Common myeloid progenitor, CD34-positive (primary cell): ENCODE data around the gene CNIH4.

Experiments used
- CTCF ChIA-PET: fragments of 350-600 bp; sonication (Branson Sonifier 250); formaldehyde crosslinking; loops from one replicate; lab custom pipeline; 2021; ENCODE audit warnings: antibody characterized with exemption; lab: Charles Lee
- POLR2A ChIA-PET: fragments of 350-600 bp; sonication (Branson Sonifier 250); formaldehyde crosslinking; loops from one replicate; lab custom pipeline; 2021; ENCODE audit warnings: antibody characterized with exemption; lab: Charles Lee
- DNase-seq, 3 donors: peaks; one replicate each; pipeline versions ENCODE4 v3.0.0 to v3.0.0-alpha.2; 2013
- H3K27ac ChIP-seq, 2 experiments: 1 replicate in 1 of 2; 2 replicates in 1 of 2; pipeline ENCODE4 v1.7.0; 2013; ENCODE audit warnings: inconsistent platforms in 2 of 2, low read length in 2 of 2, mild to moderate bottlenecking in 2 of 2, low read depth in 1 of 2, moderate library complexity in 1 of 2; ENCODE audit not compliant: severe bottlenecking in 2 of 2, insufficient read depth in 1 of 2, poor library complexity in 1 of 2
- H3K27me3 ChIP-seq, 5 experiments: replicated peaks in 2 of 5; 1 replicate in 3 of 5; 2 replicates in 2 of 5; pipeline versions ENCODE4 v1.6.1 to v1.7.0; 2013; ENCODE audit warnings: low read length in 4 of 5, mild to moderate bottlenecking in 2 of 5, moderate library complexity in 2 of 5, inconsistent platforms in 1 of 5; ENCODE audit not compliant: insufficient read depth in 5 of 5, control insufficient read depth in 4 of 5
- H3K36me3 ChIP-seq, 4 experiments: 1 replicate in 2 of 4; 2 replicates in 2 of 4; pipeline versions ENCODE4 v1.6.1 to v1.7.0; 2013; ENCODE audit warnings: low read length in 3 of 4, control low read depth in 1 of 4, mild to moderate bottlenecking in 1 of 4; ENCODE audit not compliant: control insufficient read depth in 4 of 4, insufficient read depth in 4 of 4
- H3K4me1 ChIP-seq, 4 experiments: 1 replicate in 3 of 4; 2 replicates in 1 of 4; pipeline versions ENCODE4 v1.6.1 to v1.7.1; 2013; ENCODE audit warnings: low read length in 3 of 4, mild to moderate bottlenecking in 3 of 4, control low read depth in 1 of 4, inconsistent platforms in 1 of 4, moderate library complexity in 1 of 4; ENCODE audit not compliant: control insufficient read depth in 4 of 4, insufficient read depth in 4 of 4; ENCODE audit errors: control extremely low read depth in 1 of 4
- H3K4me3 ChIP-seq, 7 experiments: 1 replicate in 4 of 7; 2 replicates in 3 of 7; pipeline versions ENCODE4 v1.5.1 to v1.7.0; 2013; ENCODE audit warnings: mild to moderate bottlenecking in 7 of 7, low read length in 6 of 7, moderate library complexity in 6 of 7, inconsistent platforms in 2 of 7, low read depth in 2 of 7, control low read depth in 1 of 7; ENCODE audit not compliant: insufficient read depth in 4 of 7, control insufficient read depth in 1 of 7; ENCODE audit errors: extremely low read depth in 1 of 7
- H3K9me3 ChIP-seq, 5 experiments: 1 replicate in 4 of 5; 2 replicates in 1 of 5; pipeline versions ENCODE4 v1.6.1 to v1.7.1; 2013; ENCODE audit warnings: low read length in 4 of 5, mild to moderate bottlenecking in 2 of 5, inconsistent platforms in 1 of 5, low read depth in 1 of 5, moderate library complexity in 1 of 5; ENCODE audit not compliant: control insufficient read depth in 4 of 5, insufficient read depth in 2 of 5; ENCODE audit errors: control extremely low read depth in 1 of 5
- WGBS: methylation state at CpG from one replicate; pipeline ENCODE4 v1.1.5; 2013; ENCODE audit not compliant: insufficient coverage; 5-methylcytosine and 5-hydroxymethylcytosine counted together

Gene CNIH4

GRCh38 chr1:224378855-224379631, 22.4 kb downstream of the CNIH4 start:
- 86% methylated on average over 7 of the region's 7 CpGs for WGBS
- Histone ChIP-seq H3K27ac (no peak overlapping the region), H3K4me1 (peaks cover 11 to 31% (median 18%) of the 10 kb centered on the region in 4 experiments), H3K36me3 (peaks cover 15 to 35% (median 22%) of the 10 kb centered on the region in 4 experiments), H3K9me3 (no peaks in the 10 kb centered on the region), H3K4me3 (no peak overlapping the region), H3K27me3 (peaks cover 0 to 63% (median 20%) of the 10 kb centered on the region in 5 experiments)
- POLR2A ChIA-PET = no interaction called here
- DNase-seq = no peak
- CTCF ChIA-PET = interaction anchor here (0.7 to 1.5 kb wide), 2 partner anchors 49 to 1565 kb away, joined by 3 read pairs; partner anchors contain the start of gene NVL

DNA sequence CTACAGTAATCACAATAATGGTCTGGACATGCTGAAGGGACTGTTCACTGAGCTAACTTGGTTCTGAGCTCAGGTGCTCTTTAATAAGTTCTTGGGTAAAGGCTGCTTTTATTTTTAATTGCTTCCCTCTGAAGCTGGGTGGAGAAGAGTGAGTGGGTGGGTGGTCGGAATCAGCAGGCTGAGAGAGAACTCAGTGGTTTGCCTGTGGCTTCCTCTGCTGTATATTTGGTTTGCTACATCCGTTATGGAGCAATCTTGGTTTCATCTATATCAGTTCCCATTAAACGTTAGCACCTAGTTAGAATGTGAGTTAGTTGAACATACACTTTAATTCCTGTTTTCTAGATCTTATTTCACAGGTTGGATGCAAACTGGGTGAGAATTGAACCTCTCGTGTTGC, 23.3 kb downstream of the CNIH4 start:
- peaks cover 12 to 31% (median 18%) of the 10 kb centered on the region in 4 experiments for H3K36me3 ChIP-seq
- no peaks in the 10 kb centered on the region for H3K9me3 ChIP-seq
- ChIA-PET CTCF (interaction anchor here (0.7 to 2.2 kb wide), 5 partner anchors 50 to 1564 kb away, joined by 3 to 4 read pairs (median 3); partner anchors contain the start of gene NVL), POLR2A (interaction anchor here (0.5 to 1.0 kb wide), 2 partner anchors 50 to 55 kb away, joined by 3 to 4 read pairs; partner anchors contain the start of gene WDR26)
- no CpG with 5 or more reads among the region's 4 CpGs for WGBS
- peaks cover 0 to 59% (median 17%) of the 10 kb centered on the region in 5 experiments for H3K27me3 ChIP-seq
- no peak overlapping the region for H3K27ac ChIP-seq
- peak; percentile 76 to 92 (median 91) for DNase-seq
- peak overlapping the region in 1 of 7 experiments; percentile 16 for H3K4me3 ChIP-seq
- peaks cover 11 to 31% (median 18%) of the 10 kb centered on the region in 4 experiments for H3K4me1 ChIP-seq

GRCh38 chr1:224381880-224382548, 25.3 kb downstream of the CNIH4 start:
- WGBS = 71% methylated on average over 1 of the region's 4 CpGs
- Histone ChIP-seq H3K36me3 (peaks cover 6 to 14% (median 7%) of the 10 kb centered on the region in 4 experiments), H3K4me3 (no peak overlapping the region), H3K9me3 (no peaks in the 10 kb centered on the region), H3K27me3 (peaks cover 0 to 41% (median 13%) of the 10 kb centered on the region in 5 experiments), H3K27ac (no peak overlapping the region), H3K4me1 (peaks cover 11 to 27% (median 18%) of the 10 kb centered on the region in 4 experiments)
- no peak for DNase-seq
- ChIA-PET POLR2A (no interaction called here), CTCF (interaction anchor here (0.9 to 2.2 kb wide), 3 partner anchors 22 to 74 kb away, joined by 3 to 4 read pairs (median 4); no protein-coding TSS in a partner anchor)

GRCh38 chr1:224383218-224383617, 26.5 kb downstream of the CNIH4 start:
- H3K36me3 ChIP-seq = peaks cover 6 to 17% (median 11%) of the 10 kb centered on the region in 4 experiments
- peaks cover 0 to 33% (median 15%) of the 10 kb centered on the region in 5 experiments for H3K27me3 ChIP-seq
- H3K4me1 ChIP-seq = peaks cover 11 to 25% (median 18%) of the 10 kb centered on the region in 4 experiments
- no peak overlapping the region for H3K27ac ChIP-seq
- DNase-seq = peak in 2 of 3 donors; percentile 6 to 11
- CTCF ChIA-PET = interaction anchor here (0.7 to 1.5 kb wide), 4 partner anchors 16 to 53 kb away, joined by 3 to 4 read pairs (median 4); partner anchors contain the start of gene NVL
- WGBS = 88% methylated on average over 3 of the region's 3 CpGs
- POLR2A ChIA-PET = no interaction called here
- H3K9me3 ChIP-seq = no peaks in the 10 kb centered on the region
- no peak overlapping the region for H3K4me3 ChIP-seq

DNA sequence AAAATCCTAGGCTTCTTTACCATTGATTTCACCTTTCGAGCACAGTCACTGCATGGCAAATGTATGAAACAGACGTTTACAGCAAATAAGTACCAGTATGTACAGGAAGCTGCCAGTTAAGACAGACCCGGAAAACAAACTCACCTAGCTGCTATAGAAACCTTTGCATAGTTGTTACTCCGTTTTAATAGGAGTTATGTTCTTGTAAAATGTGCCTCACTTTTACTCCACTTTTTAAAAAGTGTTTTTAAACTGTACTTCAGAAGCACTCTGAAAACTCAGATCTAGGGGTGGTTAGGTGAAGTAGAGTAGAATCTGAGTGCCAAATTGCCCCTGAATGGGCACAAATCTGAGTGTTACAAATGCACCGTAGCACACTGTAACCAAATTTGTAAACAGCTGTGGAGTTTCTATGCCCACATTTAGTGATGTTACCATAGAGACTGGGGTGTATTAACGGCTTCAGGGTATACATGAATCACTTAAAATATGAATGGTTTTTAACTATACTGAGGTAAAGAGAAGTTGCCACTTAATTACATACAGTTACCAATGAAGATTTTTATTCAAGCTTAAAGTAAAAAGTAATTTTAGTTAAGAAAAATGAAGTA, 30.7 kb downstream of the CNIH4 start:
- H3K36me3 ChIP-seq = peaks cover 27 to 53% (median 35%) of the 10 kb centered on the region in 4 experiments

DNA sequence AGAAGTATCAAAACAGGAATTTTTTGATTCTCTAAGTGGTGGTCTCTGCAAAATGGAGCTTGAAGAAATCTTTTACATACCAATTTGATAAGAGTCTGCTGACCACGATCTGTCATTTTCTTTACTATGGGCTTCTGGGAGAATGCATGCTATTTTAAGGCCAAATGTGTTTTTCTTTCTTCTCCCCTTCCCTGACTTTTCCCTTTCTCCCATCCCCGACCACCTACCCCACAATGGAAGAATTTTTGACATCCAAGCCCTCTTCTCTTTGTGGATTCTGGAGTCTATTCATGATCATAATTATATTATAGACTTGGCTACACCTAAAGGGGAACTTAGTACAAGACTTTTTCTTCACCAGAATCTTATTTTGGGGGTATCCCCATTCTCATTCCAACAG, 31.3 kb downstream of the CNIH4 start:
- no peaks in the 10 kb centered on the region for H3K4me1 ChIP-seq
- no peak overlapping the region for H3K27ac ChIP-seq
- DNase-seq = no peak
- no peaks in the 10 kb centered on the region for H3K9me3 ChIP-seq
- no CpG with 5 or more reads among the region's 2 CpGs for WGBS
- CTCF ChIA-PET = interaction anchor here (1.2 kb wide), 2 partner anchors 13 to 16 kb away, joined by 3 to 4 read pairs; no protein-coding TSS in a partner anchor
- peaks cover 33 to 59% (median 39%) of the 10 kb centered on the region in 4 experiments for H3K36me3 ChIP-seq
- no peak overlapping the region for H3K4me3 ChIP-seq
- H3K27me3 ChIP-seq = peaks cover 0 to 11% (median 7%) of the 10 kb centered on the region in 5 experiments
- POLR2A ChIA-PET = no interaction called here

More for the DNA sequence above, 30.7 kb downstream of the CNIH4 start:
- 93% methylated on average over 2 of the region's 6 CpGs for WGBS
- peak in 1 of 3 donors; percentile 7 for DNase-seq
- ChIA-PET POLR2A (no interaction called here), CTCF (interaction anchor here (1.2 kb wide), 2 partner anchors 12 to 271 kb away, joined by 3 read pairs; no protein-coding TSS in a partner anchor)
- H3K4me1 ChIP-seq = no peaks in the 10 kb centered on the region
- H3K9me3 ChIP-seq = no peaks in the 10 kb centered on the region
- H3K4me3 ChIP-seq = no peak overlapping the region
- peaks cover 0 to 17% (median 8%) of the 10 kb centered on the region in 5 experiments for H3K27me3 ChIP-seq
- H3K27ac ChIP-seq = no peak overlapping the region
